K562 (cell line): ENCODE measurements around the gene TBL2. TPM values are rescaled to one million over a fixed set of nuclear protein-coding genes. Genes with fewer than 3 reads are reported as not detected.
A peak's percentile ranks its signal among the peaks of the same experiment; 100 is the strongest.

ENCODE experiments used
- ELF4 ChIP-seq: fragments of 450-650 bp; formaldehyde crosslinking; IDR thresholded peaks from 2 replicates; pipeline ENCODE4 v1.4.0; 2022; ENCODE audit warnings: missing genetic modification characterization
- KLF6 ChIP-seq: fragments of 250-450 bp; sonication (Bioruptor Pico); IDR thresholded peaks from 2 replicates; pipeline ENCODE4 v1.4.0; 2020; ENCODE audit warnings: mild to moderate bottlenecking, moderate library complexity, borderline replicate concordance
- MEF2D ChIP-seq: conservative IDR thresholded peaks from 2 replicates; pipeline ENCODE4 v1.6.1; 2016; ENCODE audit warnings: low read depth, missing genetic modification characterization, missing compliant biosample characterization
- POLR2B ChIP-seq: fragments of 450-650 bp; IDR thresholded peaks from 2 replicates; pipeline ENCODE4 v1.6.1; 2018; ENCODE audit warnings: low read depth; ENCODE audit not compliant: partially characterized antibody
- RBM22 ChIP-seq: fragments of 200-400 bp; formaldehyde crosslinking; IDR thresholded peaks from 2 replicates; pipeline ENCODE4 v1.6.1; 2018; ENCODE audit warnings: low read length, low read depth; ENCODE audit not compliant: poor library complexity, severe bottlenecking
- RBM25 ChIP-seq: fragments of 200-400 bp; formaldehyde crosslinking; IDR thresholded peaks from 2 replicates; pipeline ENCODE4 v1.6.1; 2018; ENCODE audit warnings: low read length, low read depth, moderate library complexity; ENCODE audit not compliant: severe bottlenecking
- SIRT6 ChIP-seq: IDR thresholded peaks from one replicate; pipeline ENCODE4 v1.6.1; 2012; ENCODE audit warnings: low read depth, mild to moderate bottlenecking, control low read depth, inconsistent platforms, low read length, moderate library complexity
- SUPT5H ChIP-seq: fragments of 450-650 bp; IDR thresholded peaks from 2 replicates; pipeline ENCODE4 v1.6.1; 2016
- ZNF3 ChIP-seq: fragments of 250-450 bp; sonication (Bioruptor Pico); IDR thresholded peaks from 2 replicates; pipeline ENCODE4 v1.5.0; 2021; ENCODE audit warnings: mild to moderate bottlenecking, moderate library complexity
- polyA plus RNA-seq, 8 experiments: library from polyadenylated mRNA; depleted of rRNA in 4 of 8; stranded (reverse) in 5 of 8; unstranded in 3 of 8; fragments of >200 nt; fragmentation: Nextera tagmentation in 2 of 8; fragmentation: Illumina TruSeq in 1 of 8; extraction: Ambion mirVana in 2 of 8; extraction: Trizol in 1 of 8; gene quantifications; 2 replicates each; pipeline versions ENCODE4 v1.2.1 to v1.2.3, GENCODE V29; 2011 to 2014; ENCODE audit warnings: inconsistent platforms in 1 of 8, missing spikeins in 1 of 8
- total RNA-seq, 7 experiments: library from RNA; depleted of rRNA in 6 of 7; stranded (reverse); fragments of >200 nt in 6 of 7; fragmentation: Illumina TruSeq in 2 of 7; extraction: Trizol in 2 of 7; gene quantifications; 2 replicates each; pipeline versions ENCODE4 v1.2.1 to v1.2.3, GENCODE V29; 2011 to 2021; ENCODE audit warnings: low replicate concordance in 1 of 7
- TF ChIP-seq, protein P1 (sequence below): sonication (generic); formaldehyde crosslinking; IDR thresholded peaks from 2 replicates; pipeline ENCODE4 v1.4.0; 2020; ENCODE audit warnings: mild to moderate bottlenecking, missing genetic modification reagents
- TF ChIP-seq, protein P2 (sequence below): fragments of 250-450 bp; sonication (Bioruptor Pico); IDR thresholded peaks from 2 replicates; pipeline ENCODE4 v1.4.0; 2020; ENCODE audit warnings: mild to moderate bottlenecking, moderate library complexity
- TF ChIP-seq, protein P3 (sequence below): sonication (generic); formaldehyde crosslinking; IDR thresholded peaks from 2 replicates; pipeline ENCODE4 v1.5.0; 2020; ENCODE audit warnings: missing genetic modification reagents
- TF ChIP-seq, protein P4 (sequence below): fragments of 250-450 bp; sonication (Bioruptor Pico); IDR thresholded peaks from 2 replicates; pipeline ENCODE4 v1.4.0; 2020; ENCODE audit warnings: mild to moderate bottlenecking
- TF ChIP-seq, protein P5 (sequence below): sonication (generic); formaldehyde crosslinking; IDR thresholded peaks from 2 replicates; pipeline ENCODE4 v1.8.1; 2022; ENCODE audit warnings: missing genetic modification reagents
- TF ChIP-seq, protein P6 (sequence below): fragments of 250-450 bp; sonication (Bioruptor Pico); IDR thresholded peaks from 2 replicates; pipeline ENCODE4 v1.4.0; 2020; ENCODE audit warnings: mild to moderate bottlenecking, moderate library complexity

TBL2 gene
- total and polyA plus RNA-seq, 9 of the 15 experiments (the other 6 are each of a cell fraction or from before 2014, with no cell fraction given), result 2.5 to 123 (median 49.2) TPM

DNA sequence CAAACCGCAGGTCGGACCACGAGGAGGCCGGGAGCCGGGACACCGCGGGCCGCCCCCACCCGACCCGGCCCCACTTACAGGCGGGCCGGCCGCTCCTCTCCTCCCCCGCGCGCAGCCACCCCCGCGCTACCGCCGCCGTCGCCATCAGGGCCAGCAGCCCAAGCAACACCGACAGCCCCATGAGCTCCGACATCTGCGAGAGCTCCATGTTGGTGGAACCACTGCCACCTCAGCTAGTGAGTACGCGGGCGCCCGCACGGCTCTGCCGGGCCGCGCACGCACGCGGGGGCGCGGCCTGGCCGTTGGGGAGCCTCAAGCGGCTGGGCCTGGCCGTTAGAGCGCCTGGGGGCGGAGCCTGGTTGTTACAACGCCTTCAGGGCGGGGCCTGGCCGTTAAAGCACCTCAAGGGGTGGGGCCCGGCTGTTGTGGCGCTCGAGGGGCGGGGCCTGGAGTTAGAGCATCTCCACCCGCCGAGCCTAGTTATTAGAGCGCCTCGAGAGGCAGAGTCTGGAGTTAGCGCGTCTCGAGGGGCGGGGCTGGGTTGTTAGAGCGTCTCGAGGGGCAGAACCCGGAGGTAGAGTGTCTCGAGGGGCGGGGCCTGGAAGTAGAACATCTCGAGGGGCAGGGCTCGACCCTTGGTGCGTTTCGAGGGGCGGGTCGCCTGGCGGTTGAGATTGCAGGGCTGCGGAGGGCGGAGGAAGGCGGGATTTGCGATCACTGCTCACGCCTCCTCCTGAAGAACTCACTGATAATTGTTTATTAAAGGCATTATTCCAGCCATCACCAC lies at the start of gene TBL2 (continued):
- TF ChIP-seq, protein P1, sequence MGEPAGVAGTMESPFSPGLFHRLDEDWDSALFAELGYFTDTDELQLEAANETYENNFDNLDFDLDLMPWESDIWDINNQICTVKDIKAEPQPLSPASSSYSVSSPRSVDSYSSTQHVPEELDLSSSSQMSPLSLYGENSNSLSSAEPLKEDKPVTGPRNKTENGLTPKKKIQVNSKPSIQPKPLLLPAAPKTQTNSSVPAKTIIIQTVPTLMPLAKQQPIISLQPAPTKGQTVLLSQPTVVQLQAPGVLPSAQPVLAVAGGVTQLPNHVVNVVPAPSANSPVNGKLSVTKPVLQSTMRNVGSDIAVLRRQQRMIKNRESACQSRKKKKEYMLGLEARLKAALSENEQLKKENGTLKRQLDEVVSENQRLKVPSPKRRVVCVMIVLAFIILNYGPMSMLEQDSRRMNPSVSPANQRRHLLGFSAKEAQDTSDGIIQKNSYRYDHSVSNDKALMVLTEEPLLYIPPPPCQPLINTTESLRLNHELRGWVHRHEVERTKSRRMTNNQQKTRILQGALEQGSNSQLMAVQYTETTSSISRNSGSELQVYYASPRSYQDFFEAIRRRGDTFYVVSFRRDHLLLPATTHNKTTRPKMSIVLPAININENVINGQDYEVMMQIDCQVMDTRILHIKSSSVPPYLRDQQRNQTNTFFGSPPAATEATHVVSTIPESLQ, result no peak
- TF ChIP-seq, protein P2, sequence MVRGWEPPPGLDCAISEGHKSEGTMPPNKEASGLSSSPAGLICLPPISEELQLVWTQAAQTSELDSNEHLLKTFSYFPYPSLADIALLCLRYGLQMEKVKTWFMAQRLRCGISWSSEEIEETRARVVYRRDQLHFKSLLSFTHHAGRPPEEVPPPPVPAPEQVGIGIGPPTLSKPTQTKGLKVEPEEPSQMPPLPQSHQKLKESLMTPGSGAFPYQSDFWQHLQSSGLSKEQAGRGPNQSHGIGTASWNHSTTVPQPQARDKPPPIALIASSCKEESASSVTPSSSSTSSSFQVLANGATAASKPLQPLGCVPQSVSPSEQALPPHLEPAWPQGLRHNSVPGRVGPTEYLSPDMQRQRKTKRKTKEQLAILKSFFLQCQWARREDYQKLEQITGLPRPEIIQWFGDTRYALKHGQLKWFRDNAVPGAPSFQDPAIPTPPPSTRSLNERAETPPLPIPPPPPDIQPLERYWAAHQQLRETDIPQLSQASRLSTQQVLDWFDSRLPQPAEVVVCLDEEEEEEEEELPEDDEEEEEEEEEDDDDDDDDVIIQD (CRISPR knock-in tag), result no peak
- TF ChIP-seq SIRT6, result no peak
- peak; percentile 79 for TF ChIP-seq RBM22
- TF ChIP-seq, protein P3, sequence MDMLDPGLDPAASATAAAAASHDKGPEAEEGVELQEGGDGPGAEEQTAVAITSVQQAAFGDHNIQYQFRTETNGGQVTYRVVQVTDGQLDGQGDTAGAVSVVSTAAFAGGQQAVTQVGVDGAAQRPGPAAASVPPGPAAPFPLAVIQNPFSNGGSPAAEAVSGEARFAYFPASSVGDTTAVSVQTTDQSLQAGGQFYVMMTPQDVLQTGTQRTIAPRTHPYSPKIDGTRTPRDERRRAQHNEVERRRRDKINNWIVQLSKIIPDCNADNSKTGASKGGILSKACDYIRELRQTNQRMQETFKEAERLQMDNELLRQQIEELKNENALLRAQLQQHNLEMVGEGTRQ (CRISPR knock-in tag), result no peak
- TF ChIP-seq MEF2D, result no peak
- peak; percentile 93 for TF ChIP-seq SUPT5H
- TF ChIP-seq, protein P4, sequence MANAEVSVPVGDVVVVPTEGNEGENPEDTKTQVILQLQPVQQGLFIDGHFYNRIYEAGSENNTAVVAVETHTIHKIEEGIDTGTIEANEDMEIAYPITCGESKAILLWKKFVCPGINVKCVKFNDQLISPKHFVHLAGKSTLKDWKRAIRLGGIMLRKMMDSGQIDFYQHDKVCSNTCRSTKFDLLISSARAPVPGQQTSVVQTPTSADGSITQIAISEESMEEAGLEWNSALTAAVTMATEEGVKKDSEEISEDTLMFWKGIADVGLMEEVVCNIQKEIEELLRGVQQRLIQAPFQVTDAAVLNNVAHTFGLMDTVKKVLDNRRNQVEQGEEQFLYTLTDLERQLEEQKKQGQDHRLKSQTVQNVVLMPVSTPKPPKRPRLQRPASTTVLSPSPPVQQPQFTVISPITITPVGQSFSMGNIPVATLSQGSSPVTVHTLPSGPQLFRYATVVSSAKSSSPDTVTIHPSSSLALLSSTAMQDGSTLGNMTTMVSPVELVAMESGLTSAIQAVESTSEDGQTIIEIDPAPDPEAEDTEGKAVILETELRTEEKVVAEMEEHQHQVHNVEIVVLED, result peak; percentile 95
- TF ChIP-seq, protein P5, sequence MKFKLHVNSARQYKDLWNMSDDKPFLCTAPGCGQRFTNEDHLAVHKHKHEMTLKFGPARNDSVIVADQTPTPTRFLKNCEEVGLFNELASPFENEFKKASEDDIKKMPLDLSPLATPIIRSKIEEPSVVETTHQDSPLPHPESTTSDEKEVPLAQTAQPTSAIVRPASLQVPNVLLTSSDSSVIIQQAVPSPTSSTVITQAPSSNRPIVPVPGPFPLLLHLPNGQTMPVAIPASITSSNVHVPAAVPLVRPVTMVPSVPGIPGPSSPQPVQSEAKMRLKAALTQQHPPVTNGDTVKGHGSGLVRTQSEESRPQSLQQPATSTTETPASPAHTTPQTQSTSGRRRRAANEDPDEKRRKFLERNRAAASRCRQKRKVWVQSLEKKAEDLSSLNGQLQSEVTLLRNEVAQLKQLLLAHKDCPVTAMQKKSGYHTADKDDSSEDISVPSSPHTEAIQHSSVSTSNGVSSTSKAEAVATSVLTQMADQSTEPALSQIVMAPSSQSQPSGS, result no peak
- no peak for TF ChIP-seq KLF6 (CRISPR knock-in tag)
- TF ChIP-seq RBM25, result peak; percentile 9
- no peak for TF ChIP-seq ELF4 (CRISPR knock-in tag)
- TF ChIP-seq ZNF3 (CRISPR knock-in tag), result no peak
- peak; percentile 74 for TF ChIP-seq POLR2B
- TF ChIP-seq, protein P6, sequence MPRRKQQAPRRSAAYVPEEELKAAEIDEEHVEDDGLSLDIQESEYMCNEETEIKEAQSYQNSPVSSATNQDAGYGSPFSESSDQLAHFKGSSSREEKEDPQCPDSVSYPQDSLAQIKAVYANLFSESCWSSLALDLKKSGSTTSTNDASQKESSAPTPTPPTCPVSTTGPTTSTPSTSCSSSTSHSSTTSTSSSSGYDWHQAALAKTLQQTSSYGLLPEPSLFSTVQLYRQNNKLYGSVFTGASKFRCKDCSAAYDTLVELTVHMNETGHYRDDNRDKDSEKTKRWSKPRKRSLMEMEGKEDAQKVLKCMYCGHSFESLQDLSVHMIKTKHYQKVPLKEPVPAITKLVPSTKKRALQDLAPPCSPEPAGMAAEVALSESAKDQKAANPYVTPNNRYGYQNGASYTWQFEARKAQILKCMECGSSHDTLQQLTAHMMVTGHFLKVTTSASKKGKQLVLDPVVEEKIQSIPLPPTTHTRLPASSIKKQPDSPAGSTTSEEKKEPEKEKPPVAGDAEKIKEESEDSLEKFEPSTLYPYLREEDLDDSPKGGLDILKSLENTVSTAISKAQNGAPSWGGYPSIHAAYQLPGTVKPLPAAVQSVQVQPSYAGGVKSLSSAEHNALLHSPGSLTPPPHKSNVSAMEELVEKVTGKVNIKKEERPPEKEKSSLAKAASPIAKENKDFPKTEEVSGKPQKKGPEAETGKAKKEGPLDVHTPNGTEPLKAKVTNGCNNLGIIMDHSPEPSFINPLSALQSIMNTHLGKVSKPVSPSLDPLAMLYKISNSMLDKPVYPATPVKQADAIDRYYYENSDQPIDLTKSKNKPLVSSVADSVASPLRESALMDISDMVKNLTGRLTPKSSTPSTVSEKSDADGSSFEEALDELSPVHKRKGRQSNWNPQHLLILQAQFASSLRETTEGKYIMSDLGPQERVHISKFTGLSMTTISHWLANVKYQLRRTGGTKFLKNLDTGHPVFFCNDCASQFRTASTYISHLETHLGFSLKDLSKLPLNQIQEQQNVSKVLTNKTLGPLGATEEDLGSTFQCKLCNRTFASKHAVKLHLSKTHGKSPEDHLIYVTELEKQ (CRISPR knock-in tag), result no peak
